OCI-LY3 (cell line): ENCODE results near the gene GPR55.

ENCODE experiments used
- H2AFZ ChIP-seq: fragments of 200-600, 300-600 bp; shearing (Covaris generic); 2 replicates; pipeline ENCODE4 v1.6.0; 2014; ENCODE audit warnings: antibody characterized with exemption, low read depth, low read length
- H3K27ac ChIP-seq: fragments of 200-600, 300-600 bp; sonication (generic); 2 replicates; pipeline ENCODE4 v1.5.1; 2014; ENCODE audit warnings: mild to moderate bottlenecking, low read length, moderate library complexity, mixed read lengths
- H3K27me3 ChIP-seq: fragments of 200-600, 300-600 bp; sonication (generic); 2 replicates; pipeline ENCODE4 v1.6.1; 2014; ENCODE audit warnings: low read depth, low read length, mixed read lengths
- H3K36me3 ChIP-seq: fragments of 200-600, 300-600 bp; sonication (generic); replicated peaks from 2 replicates; pipeline ENCODE3; 2014; ENCODE audit warnings: low read depth, low read length, mixed read lengths
- H3K4me1 ChIP-seq: fragments of 300-600, 200-600 bp; sonication (generic); 2 replicates; pipeline ENCODE4 v1.6.1; 2014; ENCODE audit warnings: low read length, mixed read lengths
- H3K4me2 ChIP-seq: fragments of 200-600, 300-600 bp; sonication (generic); 2 replicates; pipeline ENCODE4 v1.6.1; 2014; ENCODE audit warnings: low read length, mixed read lengths
- H3K4me3 ChIP-seq: fragments of 300-600, 200-600 bp; sonication (generic); 2 replicates; pipeline ENCODE4 v1.5.1; 2014; ENCODE audit warnings: antibody characterized with exemption, mild to moderate bottlenecking, low read length, moderate library complexity
- H3K79me2 ChIP-seq: fragments of 300-600, 200-600 bp; shearing (Covaris generic); 2 replicates; pipeline ENCODE4 v1.6.1; 2014; ENCODE audit warnings: mild to moderate bottlenecking, low read length, mixed read lengths
- H3K9ac ChIP-seq: fragments of 300-600, 200-600 bp; shearing (Covaris generic); 2 replicates; pipeline ENCODE4 v1.6.0; 2014; ENCODE audit warnings: mild to moderate bottlenecking, low read length, moderate library complexity
- H3K9me3 ChIP-seq: fragments of 200-600, 300-600 bp; shearing (Covaris generic); 2 replicates; pipeline ENCODE4 v1.6.1; 2014; ENCODE audit warnings: low read length, mixed read lengths; ENCODE audit not compliant: insufficient read depth
- H4K20me1 ChIP-seq: fragments of 200-600, 300-600 bp; sonication (generic); 2 replicates; pipeline ENCODE4 v1.6.1; 2016; ENCODE audit warnings: low read length, mixed read lengths; ENCODE audit not compliant: insufficient read depth
- CTCF ChIP-seq: fragments of 200-600, 300-600 bp; sonication (generic); IDR thresholded peaks from 2 replicates; pipeline ENCODE4 v1.5.1; 2014; ENCODE audit warnings: antibody characterized with exemption, low read length, low read depth
- EZH2phosphoT487 ChIP-seq: fragments of 200-600 bp; shearing (Covaris generic); IDR thresholded peaks from 2 replicates; pipeline ENCODE4 v1.6.1; 2018; ENCODE audit warnings: antibody characterized with exemption, mixed run types, low read depth

Gene GPR55

GRCh38 chr2:230886671-230887071 is 38.4 kb downstream of the GPR55 start:
- no peak overlapping the region for H3K4me2 ChIP-seq
- H3K4me3 ChIP-seq, result no peak overlapping the region
- peaks cover 10% of the 10 kb centered on the region for H3K36me3 ChIP-seq
- no peaks in the 10 kb centered on the region for H3K79me2 ChIP-seq
- TF ChIP-seq EZH2phosphoT487 (no peak), CTCF (no peak)
- H2AFZ ChIP-seq, result no peak overlapping the region
- no peaks in the 10 kb centered on the region for H4K20me1 ChIP-seq
- no peaks in the 10 kb centered on the region for H3K9me3 ChIP-seq
- no peak overlapping the region for H3K27ac ChIP-seq
- peaks cover 33% of the 10 kb centered on the region for H3K4me1 ChIP-seq
- no peaks in the 10 kb centered on the region for H3K27me3 ChIP-seq
- H3K9ac ChIP-seq, result no peak overlapping the region

DNA sequence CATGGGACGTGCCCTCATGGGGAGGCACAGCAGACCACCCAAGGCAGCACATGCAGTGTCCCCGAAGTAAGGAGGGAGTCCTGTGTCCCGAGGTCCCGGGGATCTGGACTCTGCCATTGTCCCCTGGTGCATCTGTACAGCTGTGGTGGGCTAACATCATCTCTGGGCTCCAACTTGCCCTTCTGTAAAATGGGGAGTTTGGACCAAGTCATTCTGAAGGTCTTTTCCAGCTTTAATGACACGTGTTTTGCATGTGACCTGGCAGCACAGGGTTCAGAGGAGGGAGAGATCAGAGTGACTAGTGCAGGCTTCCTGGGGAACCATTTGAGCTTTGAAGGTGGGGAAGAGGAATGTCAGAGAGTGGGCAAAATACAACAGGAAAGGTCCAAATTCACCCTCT is 38.8 kb downstream of the GPR55 start:
- Histone ChIP-seq H3K9ac (no peak overlapping the region), H3K4me1 (peaks cover 29% of the 10 kb centered on the region), H3K27ac (no peak overlapping the region), H3K36me3 (peaks cover 10% of the 10 kb centered on the region), H3K4me2 (no peak overlapping the region), H3K4me3 (no peak overlapping the region), H3K9me3 (no peaks in the 10 kb centered on the region), H2AFZ (no peak overlapping the region), H3K27me3 (no peaks in the 10 kb centered on the region), H4K20me1 (no peaks in the 10 kb centered on the region), H3K79me2 (no peaks in the 10 kb centered on the region)
- no peak for TF ChIP-seq EZH2phosphoT487
- no peak for TF ChIP-seq CTCF

DNA sequence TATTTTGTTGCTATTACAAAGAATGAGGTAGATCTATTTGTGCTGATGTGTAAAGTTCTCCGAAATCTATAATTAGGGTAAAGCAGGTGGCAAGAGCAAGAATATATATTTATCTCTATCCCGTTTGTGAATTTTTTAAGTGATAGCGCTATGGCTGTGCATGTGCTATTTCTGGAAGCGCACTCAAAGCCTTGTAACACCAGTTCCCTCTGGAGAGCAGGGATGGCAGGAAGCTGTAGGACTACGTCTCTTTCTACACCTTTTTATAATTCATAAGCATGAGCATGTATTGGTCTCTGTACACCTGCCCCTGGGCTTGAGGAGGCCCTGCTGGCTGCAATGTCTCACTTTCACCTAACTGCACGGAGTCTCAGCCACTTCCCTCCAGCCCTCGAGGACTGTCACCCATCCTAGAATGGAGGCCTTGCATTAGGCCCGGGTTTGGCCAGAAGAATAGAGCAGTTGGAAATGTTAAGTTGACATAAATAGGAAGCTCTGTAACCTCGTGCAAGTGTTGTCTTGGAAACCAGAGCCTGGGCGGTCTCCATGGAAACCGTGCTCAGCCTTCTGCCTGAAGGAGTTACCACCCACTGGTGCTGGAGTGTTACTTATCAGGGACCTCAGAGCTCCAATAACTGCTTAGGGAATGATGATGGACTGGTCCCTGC is 39.4 kb downstream of the GPR55 start:
- Histone ChIP-seq H3K27me3 (no peaks in the 10 kb centered on the region), H3K36me3 (peaks cover 10% of the 10 kb centered on the region), H3K79me2 (no peaks in the 10 kb centered on the region), H3K4me1 (peaks cover 23% of the 10 kb centered on the region), H3K27ac (no peak overlapping the region), H3K4me3 (no peak overlapping the region), H4K20me1 (no peaks in the 10 kb centered on the region), H2AFZ (no peak overlapping the region), H3K4me2 (no peak overlapping the region), H3K9me3 (no peaks in the 10 kb centered on the region), H3K9ac (no peak overlapping the region)
- TF ChIP-seq EZH2phosphoT487 (no peak), CTCF (no peak)

- Histone ChIP-seq H3K4me2 (no peak overlapping the region), H4K20me1 (no peaks in the 10 kb centered on the region), H2AFZ (no peak overlapping the region), H3K4me1 (peaks cover 40% of the 10 kb centered on the region), H3K36me3 (peaks cover 36% of the 10 kb centered on the region), H3K4me3 (no peak overlapping the region), H3K9ac (no peak overlapping the region), H3K9me3 (no peaks in the 10 kb centered on the region), H3K27me3 (no peaks in the 10 kb centered on the region), H3K79me2 (0 out of 2 replicates have a peak, but pooled peaks cover under 1% of the 10 kb centered on the region), H3K27ac (no peak overlapping the region)
- TF ChIP-seq EZH2phosphoT487, result no peak
- no peak for TF ChIP-seq CTCF
Measured at GRCh38 chr2:230881840-230882239, 43.2 kb downstream of the GPR55 start.
